DOHH2 (cell line): Measurements from ENCODE around the gene MEP1A.
"Not testable (repeated sequence)": the region's sequence is repeated elsewhere in the genome, so short reads cannot be mapped to it uniquely, and the experiment has no call there.

Experiments
- H3F3A ChIP-seq: fragments of 200-600 bp; sonication (generic), shearing (Covaris generic); 2 replicates; pipeline ENCODE4 v1.6.0; 2016; ENCODE audit warnings: antibody characterized with exemption, mild to moderate bottlenecking; ENCODE audit not compliant: control insufficient read depth, insufficient read depth
- H3K27ac ChIP-seq: fragments of 200-600 bp; sonication (generic); 2 replicates; pipeline ENCODE4 v1.5.1; 2014; ENCODE audit warnings: low read depth, mild to moderate bottlenecking, low read length, moderate library complexity
- H3K27me3 ChIP-seq: fragments of 200-600 bp; sonication (generic); 2 replicates; pipeline ENCODE4 v1.6.1; 2014; ENCODE audit warnings: mild to moderate bottlenecking, low read length, mixed read lengths; ENCODE audit not compliant: control insufficient read depth
- H3K36me3 ChIP-seq: fragments of 200-600 bp; sonication (generic); 2 replicates; pipeline ENCODE4 v1.6.1; 2014; ENCODE audit warnings: mild to moderate bottlenecking, low read length, moderate library complexity, mixed read lengths; ENCODE audit not compliant: control insufficient read depth
- H3K4me1 ChIP-seq: fragments of 200-600 bp; sonication (generic); 2 replicates; pipeline ENCODE4 v1.6.1; 2014; ENCODE audit warnings: mild to moderate bottlenecking, low read length, mixed read lengths; ENCODE audit not compliant: control insufficient read depth
- H3K4me2 ChIP-seq: fragments of 200-600 bp; sonication (generic); 2 replicates; pipeline ENCODE4 v1.6.0; 2014; ENCODE audit warnings: mild to moderate bottlenecking, low read length, moderate library complexity
- H3K4me3 ChIP-seq: fragments of 200-600 bp; sonication (generic); 2 replicates; pipeline ENCODE4 v1.5.1; 2014; ENCODE audit warnings: mild to moderate bottlenecking, low read length, mixed read lengths
- H3K79me2 ChIP-seq: fragments of 200-600 bp; sonication (generic); 2 replicates; pipeline ENCODE4 v1.6.1; 2014; ENCODE audit warnings: mild to moderate bottlenecking, low read length, mixed read lengths; ENCODE audit not compliant: control insufficient read depth
- H3K9me2 ChIP-seq: fragments of 200-600 bp; sonication (generic); replicated peaks from 2 replicates; pipeline ENCODE4 v1.6.1; 2014; ENCODE audit warnings: mild to moderate bottlenecking, low read length, mixed read lengths; ENCODE audit not compliant: control insufficient read depth
- H3K9me3 ChIP-seq: fragments of 200-600 bp; sonication (generic); 2 replicates; pipeline ENCODE4 v1.6.1; 2014; ENCODE audit warnings: antibody characterized with exemption, low read length, mixed read lengths; ENCODE audit not compliant: control insufficient read depth, insufficient read depth
- H4K20me1 ChIP-seq: fragments of 200-600 bp; sonication (generic); 2 replicates; pipeline ENCODE4 v1.6.0; 2014; ENCODE audit warnings: low read depth, mild to moderate bottlenecking, antibody characterized with exemption, low read length, moderate library complexity; ENCODE audit not compliant: control insufficient read depth, insufficient read depth
- EZH2phosphoT487 ChIP-seq: fragments of 200-600 bp; sonication (generic); IDR thresholded peaks from 2 replicates; pipeline ENCODE4 v1.6.1; 2017; ENCODE audit warnings: borderline replicate concordance, mild to moderate bottlenecking, antibody characterized with exemption, low read length, moderate library complexity, mixed read lengths
- TF ChIP-seq, protein P1 (sequence below): fragments of 200-600 bp; sonication (generic); IDR thresholded peaks from one replicate; pipeline ENCODE4 v1.5.1; 2014; ENCODE audit warnings: antibody characterized with exemption, mild to moderate bottlenecking, low read depth, low read length; ENCODE audit not compliant: poor library complexity, severe bottlenecking

MEP1A gene

GRCh38 chr6:46763466-46763865 is 29.7 kb upstream of the MEP1A start:
- TF ChIP-seq, protein P1, sequence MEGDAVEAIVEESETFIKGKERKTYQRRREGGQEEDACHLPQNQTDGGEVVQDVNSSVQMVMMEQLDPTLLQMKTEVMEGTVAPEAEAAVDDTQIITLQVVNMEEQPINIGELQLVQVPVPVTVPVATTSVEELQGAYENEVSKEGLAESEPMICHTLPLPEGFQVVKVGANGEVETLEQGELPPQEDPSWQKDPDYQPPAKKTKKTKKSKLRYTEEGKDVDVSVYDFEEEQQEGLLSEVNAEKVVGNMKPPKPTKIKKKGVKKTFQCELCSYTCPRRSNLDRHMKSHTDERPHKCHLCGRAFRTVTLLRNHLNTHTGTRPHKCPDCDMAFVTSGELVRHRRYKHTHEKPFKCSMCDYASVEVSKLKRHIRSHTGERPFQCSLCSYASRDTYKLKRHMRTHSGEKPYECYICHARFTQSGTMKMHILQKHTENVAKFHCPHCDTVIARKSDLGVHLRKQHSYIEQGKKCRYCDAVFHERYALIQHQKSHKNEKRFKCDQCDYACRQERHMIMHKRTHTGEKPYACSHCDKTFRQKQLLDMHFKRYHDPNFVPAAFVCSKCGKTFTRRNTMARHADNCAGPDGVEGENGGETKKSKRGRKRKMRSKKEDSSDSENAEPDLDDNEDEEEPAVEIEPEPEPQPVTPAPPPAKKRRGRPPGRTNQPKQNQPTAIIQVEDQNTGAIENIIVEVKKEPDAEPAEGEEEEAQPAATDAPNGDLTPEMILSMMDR = no peak
- no peak for TF ChIP-seq EZH2phosphoT487
- H3K4me3 ChIP-seq = no peak overlapping the region
- H3K4me2 ChIP-seq = no peak overlapping the region
- no peaks in the 10 kb centered on the region for H3F3A ChIP-seq
- H3K27me3 ChIP-seq = no peaks in the 10 kb centered on the region
- no peaks in the 10 kb centered on the region for H3K79me2 ChIP-seq
- H3K4me1 ChIP-seq = no peaks in the 10 kb centered on the region
- no peaks in the 10 kb centered on the region for H3K36me3 ChIP-seq
- H3K9me3 ChIP-seq = 0 out of 2 replicates have a peak, but pooled peaks cover 4% of the 10 kb centered on the region
- H3K9me2 ChIP-seq = no peaks in the 10 kb centered on the region
- H3K27ac ChIP-seq = no peak overlapping the region
- H4K20me1 ChIP-seq = no peaks in the 10 kb centered on the region

- not testable (repeated sequence) for H3K27me3 ChIP-seq, H3K4me1 ChIP-seq, H3K79me2 ChIP-seq, H3K36me3 ChIP-seq, H3F3A ChIP-seq, H3K9me2 ChIP-seq, H4K20me1 ChIP-seq, H3K4me2 ChIP-seq, H3K27ac ChIP-seq, H3K9me3 ChIP-seq, H3K4me3 ChIP-seq
Measured at GRCh38 chr6:46764280-46764679, 28.9 kb upstream of the MEP1A start.

DNA sequence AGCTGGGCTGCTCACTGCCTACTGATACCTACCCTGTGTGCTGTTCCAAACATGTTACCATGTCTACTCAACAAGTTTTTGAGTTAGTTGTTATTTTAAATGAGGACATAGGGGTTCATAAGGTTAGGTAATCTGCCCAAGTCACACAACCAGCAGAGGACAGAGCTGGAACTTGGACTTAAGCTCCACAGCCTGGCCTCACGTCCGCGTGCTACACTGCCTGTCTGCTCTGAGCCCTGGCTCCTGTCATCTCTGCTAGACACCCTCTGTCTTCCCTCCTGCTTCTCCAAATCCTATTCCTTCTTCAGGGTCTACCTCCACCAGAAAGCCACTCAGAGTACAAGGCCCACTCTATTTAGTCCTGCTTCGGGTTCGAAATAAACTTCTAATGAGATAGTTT is 28.2 kb upstream of the MEP1A start:
- Histone ChIP-seq H3K27ac (no peak overlapping the region), H3K36me3 (no peaks in the 10 kb centered on the region), H4K20me1 (no peaks in the 10 kb centered on the region), H3K4me1 (no peaks in the 10 kb centered on the region), H3K27me3 (no peaks in the 10 kb centered on the region), H3K9me2 (no peaks in the 10 kb centered on the region), H3K9me3 (0 out of 2 replicates have a peak, but pooled peaks cover 4% of the 10 kb centered on the region), H3F3A (no peaks in the 10 kb centered on the region), H3K79me2 (no peaks in the 10 kb centered on the region), H3K4me3 (no peak overlapping the region), H3K4me2 (no peak overlapping the region)
- TF ChIP-seq EZH2phosphoT487 = no peak
- TF ChIP-seq, protein P1 = no peak

DNA sequence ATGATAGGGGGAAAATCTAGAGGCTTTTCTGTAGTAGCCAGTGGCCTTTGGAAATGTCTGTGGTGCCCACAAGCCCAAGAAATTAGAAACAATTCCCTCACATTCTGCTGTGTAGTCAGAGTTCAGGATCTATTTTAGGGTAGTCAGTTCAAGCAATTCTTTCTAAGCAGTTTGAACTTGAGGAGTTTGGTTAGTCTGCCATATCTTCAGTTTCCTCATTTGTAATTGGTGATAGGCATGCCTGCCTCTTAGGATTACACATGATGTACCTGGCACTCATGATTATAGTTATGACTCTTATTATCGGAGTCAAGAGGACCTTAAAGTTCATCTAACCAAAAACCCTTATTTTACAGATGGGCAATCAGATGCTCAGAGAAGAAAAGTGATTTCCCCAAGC is 21.2 kb upstream of the MEP1A start:
- Histone ChIP-seq H3K27ac (no peak overlapping the region), H3K4me2 (no peak overlapping the region), H3K4me3 (no peak overlapping the region), H3K4me1 (no peaks in the 10 kb centered on the region), H3K9me3 (0 out of 2 replicates have a peak, but pooled peaks cover 3% of the 10 kb centered on the region), H3K36me3 (no peaks in the 10 kb centered on the region), H4K20me1 (no peaks in the 10 kb centered on the region), H3F3A (no peaks in the 10 kb centered on the region), H3K79me2 (no peaks in the 10 kb centered on the region), H3K27me3 (no peaks in the 10 kb centered on the region), H3K9me2 (no peaks in the 10 kb centered on the region)
- TF ChIP-seq EZH2phosphoT487 = no peak
- TF ChIP-seq, protein P1 = no peak
